Osteoblast (primary cell): ENCODE results near the gene BTG4. TPM values are rescaled to one million over a fixed set of nuclear protein-coding genes. Genes with fewer than 3 reads are reported as not detected.
A peak's percentile ranks its signal among the peaks of the same experiment; 100 is the strongest.

ENCODE experiments used
- DNase-seq: peaks from one replicate; pipeline ENCODE4 v3.0.0; 2011; ENCODE audit warnings: low spot score, mixed read lengths; ENCODE audit not compliant: insufficient read length; ENCODE audit errors: missing footprints
- H2AFZ ChIP-seq: 2 replicates; pipeline ENCODE4 v1.6.0; 2011; ENCODE audit warnings: mild to moderate bottlenecking, low read length
- H3K27ac ChIP-seq: 2 replicates; pipeline ENCODE4 v1.5.1; 2011; ENCODE audit warnings: mild to moderate bottlenecking, low read depth, low read length, moderate library complexity
- H3K27me3 ChIP-seq: 2 replicates; pipeline ENCODE4 v1.6.0; 2012; ENCODE audit warnings: mild to moderate bottlenecking, control low read depth, inconsistent platforms, low read length, moderate library complexity; ENCODE audit not compliant: insufficient read depth
- H3K36me3 ChIP-seq: 2 replicates; pipeline ENCODE4 v1.5.1; 2011; ENCODE audit warnings: mild to moderate bottlenecking, low read length, control low read depth, moderate library complexity; ENCODE audit not compliant: insufficient read depth
- H3K4me1 ChIP-seq: 2 replicates; pipeline ENCODE4 v1.5.1; 2011; ENCODE audit warnings: mild to moderate bottlenecking, low read length, control low read depth, moderate library complexity; ENCODE audit not compliant: insufficient read depth
- H3K4me2 ChIP-seq: 2 replicates; pipeline ENCODE4 v1.6.0; 2011; ENCODE audit warnings: mild to moderate bottlenecking, low read length; ENCODE audit not compliant: insufficient read depth
- H3K4me3 ChIP-seq: fragments of 200-600 bp; sonication (generic); 3 replicates; pipeline ENCODE4 v1.5.1; 2012; ENCODE audit warnings: mild to moderate bottlenecking, low read length, inconsistent platforms; ENCODE audit not compliant: insufficient read depth
- H3K79me2 ChIP-seq: 2 replicates; pipeline ENCODE4 v1.6.0; 2012; ENCODE audit warnings: mild to moderate bottlenecking, low read length, control low read depth, inconsistent platforms; ENCODE audit not compliant: insufficient read depth
- H3K9me3 ChIP-seq: 2 replicates; pipeline ENCODE4 v1.5.1; 2011; ENCODE audit warnings: low read depth, low read length, control low read depth
- H4K20me1 ChIP-seq: 2 replicates; pipeline ENCODE4 v1.6.0; 2012; ENCODE audit warnings: mild to moderate bottlenecking, low read length, control low read depth; ENCODE audit not compliant: insufficient read depth
- total RNA-seq: library from RNA; depleted of rRNA; stranded (reverse); fragments of >200 nt; gene quantifications from 2 replicates; pipeline ENCODE4 v1.2.3, GENCODE V29; 2012
- TF ChIP-seq, protein P1 (sequence below): IDR thresholded peaks from 2 replicates; pipeline ENCODE4 v1.5.1; 2011; ENCODE audit warnings: mild to moderate bottlenecking, low read depth, low read length, moderate library complexity; ENCODE audit errors: extremely low read depth

Gene BTG4
- total RNA-seq, 1 donor = not detected

DNA sequence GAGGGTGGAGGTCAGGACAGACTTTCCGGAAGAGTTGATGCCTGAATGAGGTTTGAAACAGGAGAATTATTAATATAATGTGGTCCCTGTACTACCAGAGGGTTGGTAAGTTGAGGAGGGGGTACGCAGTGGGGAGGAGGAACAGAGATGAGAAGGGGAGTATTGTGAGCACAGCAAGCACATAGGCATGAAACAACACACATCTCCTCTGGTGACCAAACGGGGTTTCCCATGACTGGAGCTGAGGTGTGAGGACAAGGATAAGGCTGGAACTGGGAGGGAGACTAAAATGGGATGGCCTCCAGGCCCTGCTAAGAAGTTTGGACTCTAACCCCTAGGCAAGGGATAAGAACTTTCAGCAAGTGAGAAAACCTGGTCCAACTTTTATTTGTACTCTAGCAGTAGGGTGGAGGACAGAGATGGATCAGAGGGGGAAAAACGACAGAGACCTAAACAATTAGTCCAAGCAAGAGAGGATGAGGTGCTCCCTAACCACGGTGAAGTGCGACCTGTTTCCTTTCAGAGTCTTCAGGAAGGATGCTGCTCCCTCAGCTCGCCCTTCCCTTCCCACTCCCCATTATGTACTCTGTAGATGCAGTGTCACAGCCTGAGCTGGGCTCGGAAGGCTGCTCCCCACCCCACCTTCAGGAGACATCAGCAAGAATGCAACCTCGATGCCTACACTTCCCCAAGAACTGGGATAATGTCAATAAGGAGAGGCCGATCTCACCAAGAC lies 59.2 kb downstream of the BTG4 start:
- H2AFZ ChIP-seq = no peak overlapping the region
- no peak overlapping the region for H3K4me3 ChIP-seq
- H3K79me2 ChIP-seq = no peaks in the 10 kb centered on the region
- H3K27me3 ChIP-seq = peaks cover under 1% of the 10 kb centered on the region
- TF ChIP-seq, protein P1, sequence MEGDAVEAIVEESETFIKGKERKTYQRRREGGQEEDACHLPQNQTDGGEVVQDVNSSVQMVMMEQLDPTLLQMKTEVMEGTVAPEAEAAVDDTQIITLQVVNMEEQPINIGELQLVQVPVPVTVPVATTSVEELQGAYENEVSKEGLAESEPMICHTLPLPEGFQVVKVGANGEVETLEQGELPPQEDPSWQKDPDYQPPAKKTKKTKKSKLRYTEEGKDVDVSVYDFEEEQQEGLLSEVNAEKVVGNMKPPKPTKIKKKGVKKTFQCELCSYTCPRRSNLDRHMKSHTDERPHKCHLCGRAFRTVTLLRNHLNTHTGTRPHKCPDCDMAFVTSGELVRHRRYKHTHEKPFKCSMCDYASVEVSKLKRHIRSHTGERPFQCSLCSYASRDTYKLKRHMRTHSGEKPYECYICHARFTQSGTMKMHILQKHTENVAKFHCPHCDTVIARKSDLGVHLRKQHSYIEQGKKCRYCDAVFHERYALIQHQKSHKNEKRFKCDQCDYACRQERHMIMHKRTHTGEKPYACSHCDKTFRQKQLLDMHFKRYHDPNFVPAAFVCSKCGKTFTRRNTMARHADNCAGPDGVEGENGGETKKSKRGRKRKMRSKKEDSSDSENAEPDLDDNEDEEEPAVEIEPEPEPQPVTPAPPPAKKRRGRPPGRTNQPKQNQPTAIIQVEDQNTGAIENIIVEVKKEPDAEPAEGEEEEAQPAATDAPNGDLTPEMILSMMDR = no peak
- H3K36me3 ChIP-seq = no peaks in the 10 kb centered on the region
- no peaks in the 10 kb centered on the region for H3K4me1 ChIP-seq
- peak; percentile 77 for DNase-seq
- H3K9me3 ChIP-seq = no peaks in the 10 kb centered on the region
- no peaks in the 10 kb centered on the region for H4K20me1 ChIP-seq
- H3K4me2 ChIP-seq = no peak overlapping the region
- no peak overlapping the region for H3K27ac ChIP-seq

DNA sequence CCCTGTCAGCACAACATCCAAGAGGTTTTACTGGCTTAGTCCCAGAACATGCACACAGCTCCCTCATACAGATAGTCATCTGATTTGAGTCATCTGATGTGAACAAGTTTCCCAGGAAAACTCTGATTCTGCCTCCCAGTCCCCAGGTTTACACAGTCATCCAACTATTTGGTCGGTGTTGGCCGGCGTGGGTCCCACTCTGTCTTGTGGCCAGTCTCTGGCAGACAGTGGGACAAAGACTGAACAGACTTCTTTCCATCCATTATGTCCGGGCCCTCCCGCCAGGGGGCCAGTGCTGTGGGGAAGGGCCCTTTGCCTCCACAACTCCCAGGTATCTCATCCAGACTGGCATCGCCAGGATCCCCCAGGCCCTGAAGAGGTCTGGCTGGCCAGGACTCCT lies 60.0 kb downstream of the BTG4 start:
- Histone ChIP-seq H3K36me3 (no peaks in the 10 kb centered on the region), H4K20me1 (no peaks in the 10 kb centered on the region), H3K9me3 (no peaks in the 10 kb centered on the region), H3K27ac (no peak overlapping the region), H3K79me2 (no peaks in the 10 kb centered on the region), H2AFZ (no peak overlapping the region), H3K4me3 (no peak overlapping the region), H3K27me3 (no peaks in the 10 kb centered on the region), H3K4me2 (no peak overlapping the region), H3K4me1 (no peaks in the 10 kb centered on the region)
- peak; percentile 89 for DNase-seq
- TF ChIP-seq, protein P1 = no peak

DNA sequence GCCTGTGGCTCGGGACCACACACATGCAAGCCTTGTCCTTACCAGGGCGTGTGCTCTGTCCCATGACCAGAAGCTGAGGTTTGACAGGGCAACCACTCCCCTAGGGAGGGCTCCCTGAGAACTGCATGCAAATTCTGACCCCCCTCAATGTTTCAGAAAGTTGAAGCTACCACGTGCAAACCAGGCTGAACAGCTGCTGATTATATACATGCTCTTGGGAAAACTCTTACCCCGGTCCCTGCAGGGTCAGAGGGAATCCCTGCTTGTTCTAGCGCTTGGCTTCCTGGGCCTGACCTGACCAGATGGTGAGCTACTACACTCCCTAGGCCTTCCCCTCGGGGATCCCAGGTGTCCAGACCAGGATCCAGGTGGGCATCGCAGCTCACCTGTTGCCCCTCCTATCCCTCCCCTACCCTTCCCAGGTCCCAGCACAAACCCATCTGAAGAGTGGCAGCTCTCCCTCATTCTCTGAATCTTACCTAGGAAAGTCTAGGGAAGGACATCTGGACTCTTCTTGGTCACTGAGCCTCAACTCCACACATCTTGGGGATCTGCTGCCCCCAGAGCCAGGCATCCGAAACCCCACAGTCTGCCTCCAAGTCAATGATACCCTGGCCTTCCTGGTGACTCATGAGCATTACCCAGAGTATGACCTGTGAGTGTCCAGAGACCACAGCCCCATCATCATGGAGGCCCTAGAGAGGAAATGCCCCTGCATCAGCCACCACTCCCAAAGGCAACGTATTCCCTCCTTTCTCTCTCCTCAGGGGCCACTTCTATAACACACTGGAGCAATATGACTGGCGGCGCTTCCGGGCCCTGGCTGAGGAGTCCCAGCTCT lies 61.5 kb downstream of the BTG4 start:
- Histone ChIP-seq H3K9me3 (no peaks in the 10 kb centered on the region), H3K4me3 (no peak overlapping the region), H3K27ac (no peak overlapping the region), H3K27me3 (no peaks in the 10 kb centered on the region), H3K4me1 (no peaks in the 10 kb centered on the region), H2AFZ (no peak overlapping the region), H3K4me2 (no peak overlapping the region), H3K36me3 (no peaks in the 10 kb centered on the region), H3K79me2 (no peaks in the 10 kb centered on the region), H4K20me1 (no peaks in the 10 kb centered on the region)
- DNase-seq = peak; percentile 83
- TF ChIP-seq, protein P1 = no peak
